Smooth muscle cell (in vitro differentiated cells): Measurements from ENCODE around the gene AMMECR1L. TPM values are rescaled to one million over a fixed set of nuclear protein-coding genes. Genes with fewer than 3 reads are reported as not detected.
A peak's percentile ranks its signal among the peaks of the same experiment; 100 is the strongest.
"Not testable (repeated sequence)": the region's sequence is repeated elsewhere in the genome, so short reads cannot be mapped to it uniquely, and the experiment has no call there.

ENCODE experiments used
- DNase-seq: peaks from one replicate; lab custom pipeline; 2025; ENCODE audit not compliant: unreplicated experiment; lab: John Stamatoyannopoulos, UW
- H2AFZ ChIP-seq: fragments of 200-600 bp; sonication (generic); 2 replicates; pipeline ENCODE4 v1.6.0; 2016; ENCODE audit warnings: antibody characterized with exemption, low read depth, mild to moderate bottlenecking
- H3F3A ChIP-seq: fragments of 200-600 bp; sonication (generic); 2 replicates; pipeline ENCODE4 v1.6.0; 2017; ENCODE audit warnings: antibody characterized with exemption, low read depth
- H3K27ac ChIP-seq: fragments of 200-600 bp; sonication (generic); 2 replicates; pipeline ENCODE4 v1.5.1; 2016; ENCODE audit warnings: low read depth, mild to moderate bottlenecking
- H3K27me3 ChIP-seq: fragments of 200-600 bp; sonication (generic); 2 replicates; pipeline ENCODE4 v1.6.1; 2016; ENCODE audit warnings: low read depth, mild to moderate bottlenecking
- H3K36me3 ChIP-seq: fragments of 200-600 bp; sonication (generic); 2 replicates; pipeline ENCODE4 v1.5.1; 2016; ENCODE audit warnings: low read depth
- H3K4me1 ChIP-seq: fragments of 200-600 bp; sonication (generic); 2 replicates; pipeline ENCODE4 v1.5.1; 2016; ENCODE audit warnings: low read depth
- H3K4me2 ChIP-seq: fragments of 200-600 bp; sonication (generic); 2 replicates; pipeline ENCODE4 v1.6.0; 2016; ENCODE audit warnings: mild to moderate bottlenecking
- H3K4me3 ChIP-seq: fragments of 200-600 bp; sonication (generic); 2 replicates; pipeline ENCODE4 v1.5.1; 2016; ENCODE audit warnings: mild to moderate bottlenecking
- H3K79me2 ChIP-seq: fragments of 200-600 bp; sonication (generic); 2 replicates; pipeline ENCODE4 v1.6.0; 2016; ENCODE audit warnings: low read depth, mild to moderate bottlenecking
- H3K9ac ChIP-seq: fragments of 200-600 bp; sonication (generic); 2 replicates; pipeline ENCODE4 v1.6.0; 2016; ENCODE audit warnings: low read depth
- H3K9me3 ChIP-seq: fragments of 200-600 bp; sonication (generic); replicated peaks from 2 replicates; pipeline ENCODE4 v1.5.1; 2016; ENCODE audit warnings: low read depth
- H4K20me1 ChIP-seq: fragments of 200-600 bp; sonication (generic); 2 replicates; pipeline ENCODE4 v1.6.0; 2016; ENCODE audit warnings: low read depth
- CTCF ChIP-seq: fragments of 200-600 bp; sonication (generic); IDR thresholded peaks from 2 replicates; pipeline ENCODE4 v1.5.1; 2017; ENCODE audit warnings: borderline replicate concordance, mild to moderate bottlenecking, antibody characterized with exemption; ENCODE audit not compliant: insufficient read depth, poor library complexity, severe bottlenecking
- WGBS: methylation state at CpG from one replicate; pipeline ENCODE4 v1.1.7; 2016; ENCODE audit warnings: low lambda C conversion rate; 5-methylcytosine and 5-hydroxymethylcytosine counted together
- polyA plus RNA-seq: library from polyadenylated mRNA; unstranded; fragments of >200 nt; fragmentation: Nextera tagmentation; extraction: Ambion mirVana; gene quantifications from 2 replicates; pipeline ENCODE4 v1.2.1, GENCODE V29; 2016
- total RNA-seq: library from RNA; depleted of rRNA; stranded (reverse); fragments of >200 nt; gene quantifications from 2 replicates; pipeline ENCODE4 v1.2.3, GENCODE V29; 2014

The AMMECR1L gene
- 13.8 and 14.7 TPM in 2 replicates for total RNA-seq
- polyA plus RNA-seq, result 11.3 and 11.8 TPM in 2 replicates

GRCh38 chr2:127885780-127886592, at the start of gene AMMECR1L:
Gene AMMECR1L, minus strand, starts transcription at chr2:127885956. Its CDS starts 11,722 bp downstream, at chr2:127874234.
- H3K36me3 ChIP-seq, H3K9me3 ChIP-seq, DNase-seq, H3F3A ChIP-seq, H3K27me3 ChIP-seq: not testable (repeated sequence)
- H3K4me1 ChIP-seq, result peaks cover 22% of the 10 kb centered on the region
- H3K4me3 ChIP-seq, result peak within 1 kb of the TSS; percentile 69
- peaks cover 40% of the 10 kb centered on the region for H4K20me1 ChIP-seq
- WGBS, result under 1% methylated on average over 40 of the region's 85 CpGs
- H3K79me2 ChIP-seq, result peaks cover 53% of the 10 kb centered on the region
- peak within 1 kb of the TSS; percentile 75 for H2AFZ ChIP-seq
- H3K27ac ChIP-seq, result peak within 1 kb of the TSS; percentile 87
- H3K9ac ChIP-seq, result peak within 1 kb of the TSS; percentile 79
- H3K4me2 ChIP-seq, result peak within 1 kb of the TSS; percentile 96

GRCh38 chr2:127935337-127935736, 49.6 kb upstream of the AMMECR1L start:
- no peak overlapping the region for H3K9ac ChIP-seq
- H4K20me1 ChIP-seq, result no peaks in the 10 kb centered on the region
- 84% methylated on average over 6 of the region's 6 CpGs for WGBS
- no peaks in the 10 kb centered on the region for H3F3A ChIP-seq
- H2AFZ ChIP-seq, result no peak overlapping the region
- no peak overlapping the region for H3K4me2 ChIP-seq
- H3K27ac ChIP-seq, result no peak overlapping the region
- H3K36me3 ChIP-seq, result no peaks in the 10 kb centered on the region
- no peak for TF ChIP-seq CTCF
- H3K4me1 ChIP-seq, result no peaks in the 10 kb centered on the region
- no peaks in the 10 kb centered on the region for H3K27me3 ChIP-seq
- DNase-seq, result no peak
- no peaks in the 10 kb centered on the region for H3K9me3 ChIP-seq
- H3K79me2 ChIP-seq, result no peaks in the 10 kb centered on the region
- no peak overlapping the region for H3K4me3 ChIP-seq

GRCh38 chr2:127932199-127932876, 46.6 kb upstream of the AMMECR1L start:
- Histone ChIP-seq H3K27me3 (no peaks in the 10 kb centered on the region), H2AFZ (no peak overlapping the region), H3K36me3 (no peaks in the 10 kb centered on the region), H3K79me2 (no peaks in the 10 kb centered on the region), H3K4me1 (no peaks in the 10 kb centered on the region), H3K4me3 (no peak overlapping the region), H3K27ac (no peak overlapping the region), H3K4me2 (no peak overlapping the region), H3F3A (no peaks in the 10 kb centered on the region), H4K20me1 (no peaks in the 10 kb centered on the region), H3K9ac (no peak overlapping the region), H3K9me3 (no peaks in the 10 kb centered on the region)
- DNase-seq, result no peak
- TF ChIP-seq CTCF, result no peak
- 41% methylated on average over 7 of the region's 7 CpGs for WGBS

DNA sequence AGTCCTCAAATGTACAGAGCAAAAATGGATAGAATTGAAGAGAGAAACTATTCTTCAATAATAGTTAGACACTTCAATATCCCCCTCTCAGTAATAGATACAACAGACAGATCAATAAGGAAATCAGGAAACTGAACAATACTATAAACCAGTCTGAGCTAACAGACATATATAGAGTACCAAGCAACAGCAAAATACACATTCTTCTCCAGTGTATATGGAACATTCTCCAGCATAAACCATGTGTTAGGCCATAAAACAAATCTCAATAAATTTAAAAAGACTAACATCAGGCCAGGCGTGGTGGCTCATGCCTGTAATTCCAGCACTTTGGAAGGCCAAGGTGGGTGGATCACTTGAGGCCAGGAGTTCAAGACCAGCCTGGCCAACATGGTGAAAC, 43.7 kb upstream of the AMMECR1L start:
- H3K79me2 ChIP-seq, result no peaks in the 10 kb centered on the region
- DNase-seq, result no peak
- no peak overlapping the region for H3K9ac ChIP-seq
- 77% methylated on average over 1 of the region's 1 CpG for WGBS
- TF ChIP-seq CTCF, result no peak
- H3K4me3 ChIP-seq, result no peak overlapping the region
- H3K36me3 ChIP-seq, result no peaks in the 10 kb centered on the region
- no peaks in the 10 kb centered on the region for H3K4me1 ChIP-seq
- H4K20me1 ChIP-seq, result no peaks in the 10 kb centered on the region
- no peaks in the 10 kb centered on the region for H3F3A ChIP-seq
- H2AFZ ChIP-seq, result no peak overlapping the region
- H3K4me2 ChIP-seq, result no peak overlapping the region
- no peak overlapping the region for H3K27ac ChIP-seq
- H3K9me3 ChIP-seq, result no peaks in the 10 kb centered on the region
- H3K27me3 ChIP-seq, result no peaks in the 10 kb centered on the region
